Duodenal mucosa (tissue), 2 donors: Measurements from ENCODE around the gene IPO7.
"Not testable (repeated sequence)": the region's sequence is repeated elsewhere in the genome, so short reads cannot be mapped to it uniquely, and the experiment has no call there.

ENCODE experiments used
- H3K27ac ChIP-seq: one replicate; pipeline ENCODE4 v1.7.0; 2013; ENCODE audit warnings: low read depth, low read length
- H3K27me3 ChIP-seq, 2 donors: one replicate each; pipeline ENCODE4 v1.7.0; 2013; ENCODE audit warnings: low read length in 2 of 2, control low read depth in 1 of 2; ENCODE audit not compliant: insufficient read depth in 2 of 2, control insufficient read depth in 1 of 2
- H3K36me3 ChIP-seq, 2 donors: one replicate each; pipeline ENCODE4 v1.7.0; 2013; ENCODE audit warnings: low read length in 2 of 2, control low read depth in 1 of 2; ENCODE audit not compliant: insufficient read depth in 2 of 2, control insufficient read depth in 1 of 2
- H3K4me1 ChIP-seq, 2 donors: one replicate each; pipeline ENCODE4 v1.7.0; 2013; ENCODE audit warnings: low read length in 2 of 2, control low read depth in 1 of 2; ENCODE audit not compliant: insufficient read depth in 2 of 2, control insufficient read depth in 1 of 2
- H3K4me3 ChIP-seq, 2 donors: one replicate each; pipeline ENCODE4 v1.7.0; 2013; ENCODE audit warnings: low read length in 2 of 2, low read depth in 1 of 2
- H3K9ac ChIP-seq, 2 donors: one replicate each; pipeline ENCODE4 v1.7.0; 2013; ENCODE audit warnings: low read length in 2 of 2, low read depth in 1 of 2
- H3K9me3 ChIP-seq, 2 donors: one replicate each; pipeline ENCODE4 v1.7.0; 2013; ENCODE audit warnings: low read length in 2 of 2, control low read depth in 1 of 2; ENCODE audit not compliant: control insufficient read depth in 1 of 2

The IPO7 gene

DNA sequence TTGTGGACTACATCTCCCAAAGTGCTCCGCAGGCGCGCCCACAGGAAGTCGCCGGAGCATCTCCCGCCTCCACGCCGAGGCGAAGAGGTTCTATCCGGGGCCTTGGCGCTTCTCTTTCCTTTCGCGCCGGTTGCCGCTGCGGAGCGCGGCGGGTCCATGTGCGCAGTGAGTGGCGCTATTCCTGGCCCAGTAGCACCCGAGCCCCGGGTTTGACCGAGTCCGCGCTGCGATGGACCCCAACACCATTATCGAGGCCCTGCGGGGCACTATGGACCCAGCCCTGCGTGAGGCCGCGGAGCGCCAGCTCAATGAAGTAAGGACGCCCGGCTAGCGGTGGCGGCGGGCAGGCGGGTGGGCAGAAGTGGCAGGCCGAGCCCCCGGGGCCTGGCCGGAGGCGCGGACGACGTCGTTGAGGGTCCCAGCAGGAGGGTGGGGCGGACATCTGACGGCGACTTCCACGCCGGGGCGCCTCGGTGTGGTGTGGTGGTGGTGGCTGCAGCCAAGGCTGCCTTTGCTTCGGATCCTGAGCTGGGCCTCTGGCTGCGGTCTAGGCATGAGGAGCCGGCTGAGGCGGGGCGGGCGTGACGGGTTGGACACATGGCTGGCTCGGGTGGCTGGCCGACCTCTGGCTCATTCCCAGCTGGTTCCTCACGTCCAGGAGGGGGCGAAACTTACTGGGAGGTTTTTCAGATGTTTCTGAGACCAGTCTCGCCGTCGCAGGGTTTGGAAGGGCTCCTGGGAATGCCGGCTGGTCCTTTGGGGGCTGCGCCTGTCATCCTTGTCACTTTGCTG is at the start of gene IPO7:
Gene IPO7 (plus strand): TSS at position 118 of the 792 bp plus-strand sequence. CDS start 112 bp downstream, at position 230.
- Histone ChIP-seq H3K27ac (peak within 1 kb of the TSS; percentile 86), H3K9ac (peak within 1 kb of the TSS; percentile 89 to 90), H3K4me1 (peaks cover 10 to 15% of the 10 kb centered on the region in 2 donors), H3K36me3 (no peaks in the 10 kb centered on the region), H3K9me3 (no peaks in the 10 kb centered on the region), H3K4me3 (peak within 1 kb of the TSS; percentile 89 to 95), H3K27me3 (no peaks in the 10 kb centered on the region)

DNA sequence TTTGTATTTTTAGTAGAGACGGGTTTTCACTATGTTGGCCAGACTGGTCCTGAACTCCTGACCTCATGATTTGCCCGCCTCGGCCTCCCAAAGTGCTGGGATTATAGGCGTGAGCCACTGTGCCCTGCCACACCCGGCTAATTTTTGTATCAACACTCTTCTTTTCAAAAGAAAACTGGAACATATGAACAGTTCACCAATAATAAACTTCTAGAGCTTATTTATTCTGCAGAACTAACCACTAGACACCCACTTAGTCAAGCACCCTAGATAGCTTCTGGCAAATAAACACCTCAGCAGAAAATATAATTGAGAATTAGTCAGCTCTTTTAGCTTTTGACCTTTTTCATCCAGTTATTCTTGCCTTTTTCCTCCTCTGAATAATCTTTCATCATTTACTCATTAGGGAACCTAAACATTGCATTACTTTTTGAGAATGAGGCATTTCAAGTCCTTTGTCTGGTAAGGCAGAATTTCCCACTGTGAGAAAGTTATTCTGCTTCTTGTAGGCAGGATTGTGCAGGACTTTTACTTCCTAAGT is 42.7 kb upstream of the IPO7 start:
- Histone ChIP-seq H3K27me3 (no peaks in the 10 kb centered on the region), H3K4me3 (no peak overlapping the region), H3K9me3 (no peaks in the 10 kb centered on the region), H3K4me1 (no peaks in the 10 kb centered on the region), H3K9ac (no peak overlapping the region), H3K36me3 (no peaks in the 10 kb centered on the region), H3K27ac (no peak overlapping the region)

DNA sequence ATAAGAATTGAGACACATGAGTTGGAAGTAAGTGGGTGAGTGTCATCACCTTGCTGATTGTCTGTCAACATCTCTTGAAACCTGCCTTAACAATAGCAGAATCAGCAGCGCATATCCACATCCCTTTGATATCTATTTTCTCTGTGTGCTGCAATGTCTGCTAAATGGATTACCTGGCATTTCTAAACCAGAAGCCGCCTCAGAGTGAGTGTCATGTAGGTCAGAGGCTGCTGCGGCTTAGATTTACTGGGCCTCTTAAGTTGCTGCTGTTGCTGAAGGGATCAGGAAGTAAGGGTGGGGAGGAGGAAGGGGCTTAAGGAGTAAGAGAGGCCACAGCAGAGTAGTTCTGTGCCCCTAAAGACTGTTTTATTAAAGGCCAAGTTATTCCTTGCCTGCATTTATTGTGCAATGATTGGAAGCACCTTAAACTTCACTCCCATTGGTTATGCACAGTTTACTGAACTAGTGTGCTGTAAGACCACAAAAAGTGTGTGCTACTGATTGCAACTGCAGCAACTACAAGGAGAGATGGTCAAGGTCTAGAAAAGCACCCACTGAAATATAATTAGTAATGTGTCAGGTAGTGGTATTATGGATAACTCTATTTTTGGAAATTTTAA is 40.3 kb upstream of the IPO7 start:
- no peak overlapping the region for H3K9ac ChIP-seq
- H3K4me3 ChIP-seq, result no peak overlapping the region
- H3K27ac ChIP-seq, result no peak overlapping the region
- H3K9me3 ChIP-seq, result no peaks in the 10 kb centered on the region
- H3K27me3 ChIP-seq, result no peaks in the 10 kb centered on the region
- no peaks in the 10 kb centered on the region for H3K36me3 ChIP-seq
- no peaks in the 10 kb centered on the region for H3K4me1 ChIP-seq

GRCh38 chr11:9347100-9347499 is 37.4 kb upstream of the IPO7 start:
- Histone ChIP-seq H3K9ac (no peak overlapping the region), H3K27me3 (no peaks in the 10 kb centered on the region), H3K36me3 (no peaks in the 10 kb centered on the region), H3K4me1 (no peaks in the 10 kb centered on the region), H3K4me3 (no peak overlapping the region), H3K27ac (no peak overlapping the region), H3K9me3 (no peaks in the 10 kb centered on the region)

DNA sequence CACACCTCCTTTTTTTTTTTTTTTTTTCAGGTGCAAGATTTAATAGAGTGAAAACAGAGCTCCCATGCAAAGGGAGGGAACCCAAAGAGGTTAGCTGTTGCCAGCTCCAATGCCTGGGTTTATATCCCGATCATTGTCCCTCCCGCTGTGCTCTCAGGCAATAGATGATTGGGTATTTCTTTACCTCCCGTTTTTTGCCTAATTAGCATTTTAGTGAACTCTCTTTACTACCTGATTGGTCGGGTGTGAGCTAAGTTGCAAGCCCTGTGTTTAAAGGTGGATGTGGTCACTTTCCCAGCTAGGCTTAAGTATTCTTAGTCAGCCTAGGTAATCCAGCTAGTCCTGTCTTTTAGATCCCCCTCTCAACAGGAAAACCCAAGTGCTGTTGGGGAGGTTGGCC is 36.7 kb upstream of the IPO7 start:
- not testable (repeated sequence) for H3K36me3 ChIP-seq, H3K27ac ChIP-seq, H3K9ac ChIP-seq, H3K4me3 ChIP-seq, H3K27me3 ChIP-seq, H3K4me1 ChIP-seq, H3K9me3 ChIP-seq

DNA sequence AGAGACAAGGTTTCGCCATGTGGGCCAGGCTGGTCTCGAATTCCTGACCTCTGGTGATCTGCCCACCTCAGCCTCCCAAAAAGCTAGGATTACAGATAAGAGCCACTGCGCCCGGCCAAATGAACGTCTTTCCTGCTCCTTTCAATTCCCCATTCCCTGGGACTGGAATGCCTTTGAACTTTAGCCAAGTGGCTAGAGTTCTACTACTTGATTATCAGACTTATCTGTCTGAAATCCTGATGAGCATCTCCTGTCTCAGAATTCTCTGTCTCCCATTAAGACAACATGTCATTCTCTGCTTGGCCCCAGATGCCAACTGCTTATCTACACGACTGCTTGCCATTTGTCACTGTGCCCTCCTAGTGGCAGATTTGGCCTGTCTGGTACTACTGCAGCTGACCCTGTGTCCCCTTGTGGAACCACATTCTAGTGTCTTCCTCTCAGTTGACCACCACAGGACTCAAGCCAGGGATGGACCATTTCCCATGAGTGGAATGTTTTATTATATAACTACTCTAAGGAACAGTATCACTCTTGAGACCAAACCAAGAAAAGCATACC is 33.1 kb upstream of the IPO7 start:
- no peak overlapping the region for H3K27ac ChIP-seq
- H3K9me3 ChIP-seq, result no peaks in the 10 kb centered on the region
- no peaks in the 10 kb centered on the region for H3K27me3 ChIP-seq
- H3K4me3 ChIP-seq, result no peak overlapping the region
- no peaks in the 10 kb centered on the region for H3K36me3 ChIP-seq
- H3K4me1 ChIP-seq, result no peaks in the 10 kb centered on the region
- H3K9ac ChIP-seq, result no peak overlapping the region

- Histone ChIP-seq H3K27ac (no peak overlapping the region), H3K9me3 (no peaks in the 10 kb centered on the region), H3K36me3 (no peaks in the 10 kb centered on the region), H3K4me1 (no peaks in the 10 kb centered on the region), H3K9ac (no peak overlapping the region), H3K4me3 (no peak overlapping the region), H3K27me3 (no peaks in the 10 kb centered on the region)
These were observed 27.4 kb upstream of the IPO7 start for GRCh38 chr11:9357041-9357440.

- not testable (repeated sequence) for H3K27ac ChIP-seq, H3K36me3 ChIP-seq, H3K9me3 ChIP-seq, H3K9ac ChIP-seq, H3K27me3 ChIP-seq, H3K4me3 ChIP-seq, H3K4me1 ChIP-seq
These were observed 23.4 kb upstream of the IPO7 start for GRCh38 chr11:9360862-9361622.

- no peaks in the 10 kb centered on the region for H3K9me3 ChIP-seq
- H3K36me3 ChIP-seq, result no peaks in the 10 kb centered on the region
- H3K27ac ChIP-seq, result no peak overlapping the region
- H3K9ac ChIP-seq, result no peak overlapping the region
- no peaks in the 10 kb centered on the region for H3K27me3 ChIP-seq
- peaks cover 0 to 4% of the 10 kb centered on the region in 2 donors for H3K4me1 ChIP-seq
- no peak overlapping the region for H3K4me3 ChIP-seq
These were observed 22.0 kb upstream of the IPO7 start for GRCh38 chr11:9362393-9362863.
